OCI-LY1 (cell line): ENCODE data around the gene PAH.

Experiments
- CTCF ChIP-seq: fragments of 200-600 bp; sonication (generic), shearing (Covaris generic); IDR thresholded peaks from 2 replicates; pipeline ENCODE4 v1.5.1; 2017; ENCODE audit warnings: mild to moderate bottlenecking, antibody characterized with exemption, low read length, moderate library complexity, mixed read lengths
- EZH2 ChIP-seq: fragments of 200-600 bp; sonication (generic), shearing (Covaris generic); IDR thresholded peaks from 2 replicates; pipeline ENCODE4 v1.8.0; 2017; ENCODE audit warnings: borderline replicate concordance, mixed run types, mild to moderate bottlenecking, antibody characterized with exemption, low read length, moderate library complexity, mixed read lengths

DNA sequence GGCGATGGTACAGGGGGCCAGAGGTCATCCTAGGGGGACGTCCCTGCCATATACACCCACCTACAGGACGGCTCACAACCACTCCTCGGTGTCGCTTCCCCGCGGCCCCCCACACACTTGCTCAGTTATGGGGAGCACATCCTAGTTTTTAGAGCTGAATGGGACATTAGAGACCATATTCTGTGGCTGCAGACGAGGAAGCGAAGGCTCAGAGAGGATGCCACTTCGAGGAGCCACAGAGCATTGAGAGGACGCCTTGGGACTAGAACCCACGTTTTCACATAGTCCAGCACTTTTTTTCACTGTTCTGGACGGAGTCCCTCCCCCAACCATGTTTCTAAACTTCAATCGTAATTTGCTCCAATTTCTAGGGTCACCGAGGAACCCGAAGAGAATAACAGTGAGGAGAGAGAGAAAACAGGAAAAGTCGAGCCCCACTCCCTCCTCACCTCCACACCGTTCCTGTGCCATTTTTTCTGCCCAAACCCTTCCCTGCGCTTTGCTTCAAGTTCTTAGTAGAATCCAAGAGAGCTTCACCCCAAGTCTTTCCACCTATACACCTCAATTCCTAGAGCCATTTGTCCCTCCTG lies 39.8 kb upstream of the PAH start:
- no peak for TF ChIP-seq CTCF
- no peak for TF ChIP-seq EZH2
